Measurements from ENCODE around the gene LCN2.
A peak's percentile ranks its signal among the peaks of the same experiment; 100 is the strongest.

The LCN2 gene

GRCh38 chr9:128151309-128152132 lies 2.3 kb downstream of the LCN2 start:
- no peak for DNase-seq

- DNase-seq = no peak
Observed at GRCh38 chr9:128152133-128153059, 3.1 kb downstream of the LCN2 start.

DNA sequence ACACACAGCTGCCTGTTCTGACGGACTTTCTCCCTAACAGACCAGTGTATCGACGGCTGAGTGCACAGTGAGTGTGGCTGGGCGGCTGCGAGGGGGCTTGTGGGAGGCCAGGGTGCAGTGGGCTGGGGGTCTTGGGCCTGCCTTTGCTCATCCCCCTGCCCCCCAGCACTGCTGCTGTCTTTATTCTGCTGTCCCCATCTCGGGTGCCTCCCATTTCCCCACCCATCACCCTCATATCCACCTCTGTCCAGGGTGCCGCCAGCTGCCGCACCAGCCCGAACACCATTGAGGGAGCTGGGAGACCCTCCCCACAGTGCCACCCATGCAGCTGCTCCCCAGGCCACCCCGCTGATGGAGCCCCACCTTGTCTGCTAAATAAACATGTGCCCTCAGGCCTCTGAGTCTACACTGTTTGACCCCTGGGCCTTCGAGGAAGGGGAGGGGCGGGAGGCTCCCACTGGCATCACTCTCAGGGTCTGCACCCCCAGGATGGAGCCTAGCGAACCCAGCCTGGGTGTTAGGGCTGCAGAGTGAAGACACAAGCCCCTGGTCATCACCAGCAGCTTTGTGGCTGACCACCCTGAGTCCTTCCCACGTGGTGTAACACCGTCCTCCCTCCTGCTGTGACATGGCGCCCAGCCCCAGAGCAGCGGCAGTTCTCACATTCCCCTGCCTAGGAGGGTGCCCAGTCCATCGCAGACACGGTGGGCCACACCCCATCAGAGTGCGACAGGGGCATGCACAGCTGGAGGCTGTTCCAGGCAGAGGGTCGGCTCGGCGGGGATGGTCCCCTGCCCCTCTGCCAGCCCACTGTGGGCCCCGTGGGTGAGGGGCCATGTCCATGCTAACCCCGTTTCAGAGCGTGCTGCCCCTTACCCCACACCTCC lies 4.0 kb downstream of the LCN2 start:
- no peak for DNase-seq

DNA sequence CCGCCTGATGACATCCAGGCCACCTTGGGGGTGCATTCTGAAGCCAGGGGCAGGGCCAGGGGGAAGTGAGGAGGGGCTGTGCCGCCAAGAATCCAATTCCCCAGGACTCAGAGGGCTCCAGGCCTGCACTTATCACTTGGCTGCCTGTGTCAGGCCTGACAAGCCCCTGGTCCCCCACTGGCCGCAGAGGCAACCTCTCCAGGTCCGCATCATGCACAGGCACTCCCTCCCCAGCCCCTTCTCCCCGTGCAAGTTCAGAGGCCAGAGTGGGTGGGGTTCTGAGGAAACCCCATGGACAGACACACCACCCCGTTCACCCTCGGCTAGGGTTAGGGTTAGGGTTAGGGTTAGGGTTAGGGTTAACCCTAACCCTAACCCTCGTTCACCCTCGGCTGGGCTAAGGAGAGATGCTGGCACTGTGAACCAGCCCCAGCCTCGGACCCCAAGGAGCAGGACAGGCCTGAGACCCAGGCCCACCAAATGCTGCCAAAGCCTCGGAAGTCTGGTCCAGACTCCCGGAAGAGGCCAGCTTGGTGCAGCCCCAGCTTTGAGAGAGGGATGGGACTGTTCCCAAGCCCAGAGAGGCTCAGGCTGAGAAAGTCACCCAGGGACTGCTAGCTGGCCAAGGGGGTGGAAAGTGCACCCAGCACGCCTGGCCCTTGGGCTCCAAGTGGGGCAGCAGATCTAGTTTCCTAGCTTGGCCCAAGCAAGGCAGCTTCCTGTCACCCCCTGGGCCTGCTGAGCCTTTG lies 4.9 kb downstream of the LCN2 start:
- no peak for DNase-seq

DNA sequence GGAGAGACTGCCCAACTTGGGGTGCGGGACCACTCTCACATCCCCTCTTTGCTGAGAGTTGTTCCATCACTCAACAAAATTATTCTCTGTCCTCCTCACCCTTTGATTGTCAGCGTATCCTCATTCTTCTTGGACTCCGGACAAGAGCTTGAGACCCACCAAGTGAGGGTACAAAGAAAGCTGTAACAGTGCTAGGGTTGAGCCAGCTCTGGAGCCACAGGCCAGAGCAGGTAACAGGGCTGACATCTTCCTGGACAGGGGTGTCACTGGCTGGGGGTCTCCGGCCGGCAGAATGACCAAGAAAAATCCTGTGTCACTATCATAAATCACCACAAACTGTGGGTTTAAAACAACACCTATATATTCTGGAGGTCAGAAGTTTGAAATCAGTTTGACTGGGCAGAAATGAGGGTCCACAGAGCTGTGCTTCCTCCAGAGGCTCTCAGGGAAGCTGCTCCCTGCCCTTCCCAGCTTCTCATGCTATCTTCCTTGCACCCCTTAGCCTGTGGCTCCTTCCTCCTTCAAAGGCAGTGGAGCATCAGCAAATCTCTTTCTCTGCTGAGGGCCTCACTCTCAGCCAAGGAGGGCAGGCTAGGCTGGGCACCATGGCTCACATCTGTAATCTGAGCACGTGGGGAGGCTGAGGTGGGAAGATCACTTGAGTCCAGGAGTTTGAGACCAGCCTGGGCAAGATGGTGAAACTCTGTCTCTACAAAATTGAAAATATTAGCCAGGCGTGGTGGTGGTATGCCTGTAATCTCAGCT lies 6.7 kb downstream of the LCN2 start:
- no peak for DNase-seq

DNA sequence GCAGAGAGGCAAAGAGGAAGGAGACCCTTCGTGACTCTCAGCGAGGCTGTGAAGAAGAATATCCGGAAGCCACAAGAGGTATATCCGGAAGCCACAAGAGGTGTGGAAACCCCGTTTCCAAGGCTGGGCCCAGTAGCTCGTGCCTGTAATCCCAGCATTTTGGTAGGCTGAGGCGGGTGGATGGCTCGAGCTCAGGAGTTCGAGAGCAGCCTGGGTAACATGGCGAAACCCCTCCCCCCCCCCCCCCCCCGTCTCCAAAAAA lies 10.2 kb downstream of the LCN2 start:
- peak in 3 of 5 experiments; percentile 49 to 86 (median 64) for DNase-seq

- peak; percentile 81 to 94 (median 90) for DNase-seq
Observed at GRCh38 chr9:128159784-128160602, 10.7 kb downstream of the LCN2 start, which contains the start of gene BBLN. Gene BBLN, plus strand, starts transcription at chr9:128160265. Its CDS starts 143 bp downstream, at chr9:128160408.

- DNase-seq = peak in 3 of 5 experiments; percentile 17 to 69 (median 39)
Observed at GRCh38 chr9:128160603-128160987, 11.3 kb downstream of the LCN2 start.

DNA sequence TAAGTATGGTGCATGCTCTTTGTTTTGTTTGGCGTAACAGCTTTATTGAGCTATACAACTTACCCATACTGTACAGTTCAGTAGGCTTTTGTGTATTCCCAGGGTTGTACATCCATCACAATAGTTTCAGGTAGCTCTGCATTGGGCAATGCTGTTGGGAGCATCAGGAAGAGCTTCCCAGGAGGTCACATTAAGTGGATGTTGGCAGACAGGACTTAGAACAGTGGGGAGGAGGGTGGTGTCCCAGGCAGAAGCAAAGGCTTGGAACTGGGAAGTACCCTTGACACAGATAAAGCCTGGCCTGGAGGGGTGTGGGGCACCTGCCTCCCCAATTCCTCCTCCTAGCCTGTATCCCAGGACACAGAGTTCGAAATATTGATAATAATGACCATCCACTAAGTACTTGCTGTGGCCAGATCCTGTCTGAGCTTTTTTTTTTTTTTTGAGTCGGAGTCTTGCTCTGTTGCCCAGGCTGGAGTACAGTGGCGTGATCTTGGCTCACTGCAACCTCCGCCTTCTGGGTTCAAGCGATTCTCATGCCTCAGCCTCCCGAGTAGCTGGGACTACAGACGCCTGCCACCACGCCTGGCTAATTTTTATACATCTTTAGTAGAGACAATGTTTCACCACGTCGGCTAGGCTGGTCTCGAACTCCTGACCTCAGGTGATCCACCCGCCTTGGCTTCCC lies 12.1 kb downstream of the LCN2 start:
- DNase-seq = no peak

GRCh38 chr9:128162215-128163026 lies 13.2 kb downstream of the LCN2 start:
- no peak for DNase-seq

DNA sequence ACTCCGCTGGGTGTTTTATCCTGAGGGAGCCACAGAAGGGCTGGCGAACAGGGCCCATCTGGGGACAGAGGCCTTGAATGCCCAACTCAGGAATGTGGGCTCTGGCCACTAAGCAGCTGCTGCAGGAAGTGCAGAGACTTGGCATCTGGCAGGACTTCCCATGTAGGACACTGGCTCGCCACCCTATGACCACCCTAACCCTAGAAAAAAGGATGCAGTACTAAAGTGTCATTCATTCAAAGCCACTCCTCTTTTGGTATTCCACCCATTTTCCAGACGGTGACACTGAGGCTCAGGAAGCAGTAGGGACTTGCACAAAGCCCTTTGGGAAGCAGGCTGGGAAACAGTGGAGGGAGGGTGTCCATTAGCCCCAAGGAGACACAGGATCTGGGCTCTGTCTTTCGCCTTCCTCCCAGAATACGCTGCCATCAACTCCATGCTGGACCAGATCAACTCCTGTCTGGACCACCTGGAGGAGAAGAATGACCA lies 13.8 kb downstream of the LCN2 start:
- no peak for DNase-seq

DNA sequence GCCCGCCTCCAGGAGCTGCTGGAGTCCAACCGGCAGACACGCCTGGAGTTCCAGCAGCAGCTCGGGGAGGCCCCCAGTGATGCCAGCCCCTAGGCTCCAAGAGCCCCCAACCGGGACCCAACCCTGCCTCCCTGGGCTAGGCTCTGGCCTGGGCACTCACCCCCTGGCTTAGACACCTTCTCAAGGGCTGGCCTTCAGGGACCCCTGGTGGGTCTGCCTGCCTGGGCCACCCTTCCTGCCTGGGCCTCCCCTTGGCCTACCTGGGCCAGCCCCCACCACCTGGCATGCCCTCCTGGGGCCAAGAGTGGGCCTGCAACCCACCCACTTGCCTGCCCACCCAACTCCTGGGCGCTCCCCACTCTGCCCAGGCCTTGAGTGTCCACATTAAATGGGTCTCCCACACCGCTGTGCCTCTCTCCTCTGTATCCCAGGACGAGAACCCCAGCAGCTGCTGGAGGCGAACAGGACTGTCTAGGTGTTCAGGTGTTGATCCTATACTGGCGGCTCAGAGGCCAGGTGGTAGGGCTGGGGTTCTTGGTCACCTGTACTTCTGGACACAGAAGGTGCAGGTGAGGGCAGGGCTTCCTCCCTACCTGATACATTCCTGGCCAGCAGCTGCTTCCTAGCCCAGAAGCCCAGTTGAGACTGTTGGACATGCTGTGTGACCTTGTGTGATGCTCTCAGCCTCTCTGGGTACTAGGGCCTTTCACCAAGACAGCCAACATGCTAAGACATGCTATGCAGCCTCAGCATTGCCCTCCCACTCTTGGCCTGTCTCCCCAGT lies 14.5 kb downstream of the LCN2 start:
- DNase-seq = no peak

DNA sequence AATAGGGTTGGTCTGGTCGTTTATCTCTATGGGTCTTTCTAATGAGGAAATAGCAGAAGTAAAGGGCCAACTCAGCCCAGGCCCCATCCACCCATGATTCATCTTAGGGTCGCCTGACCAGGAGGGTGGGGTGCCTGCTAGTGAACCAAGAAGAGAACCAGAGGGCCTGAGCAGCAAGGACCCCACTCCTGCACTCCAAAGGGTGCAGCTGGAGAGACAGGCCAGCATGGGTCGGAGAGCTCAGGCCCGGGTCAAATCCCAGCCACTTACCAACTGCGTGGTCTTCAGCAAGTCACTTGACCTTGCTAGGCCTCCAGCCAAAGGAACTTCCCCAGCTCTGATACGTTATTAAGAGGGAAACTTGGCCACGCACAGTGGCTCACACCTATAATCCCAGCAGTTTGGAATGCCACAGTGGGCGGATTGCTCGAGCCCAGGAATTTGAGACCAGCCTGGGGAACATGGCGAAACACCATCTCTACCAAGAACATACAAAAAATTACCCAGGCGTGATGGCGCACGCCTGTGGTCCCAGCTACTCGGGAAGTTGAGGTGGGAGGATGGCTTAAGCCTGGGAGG lies 15.1 kb downstream of the LCN2 start:
- no peak for DNase-seq

GRCh38 chr9:128166169-128166568 lies 16.9 kb downstream of the LCN2 start:
- no peak for DNase-seq

DNA sequence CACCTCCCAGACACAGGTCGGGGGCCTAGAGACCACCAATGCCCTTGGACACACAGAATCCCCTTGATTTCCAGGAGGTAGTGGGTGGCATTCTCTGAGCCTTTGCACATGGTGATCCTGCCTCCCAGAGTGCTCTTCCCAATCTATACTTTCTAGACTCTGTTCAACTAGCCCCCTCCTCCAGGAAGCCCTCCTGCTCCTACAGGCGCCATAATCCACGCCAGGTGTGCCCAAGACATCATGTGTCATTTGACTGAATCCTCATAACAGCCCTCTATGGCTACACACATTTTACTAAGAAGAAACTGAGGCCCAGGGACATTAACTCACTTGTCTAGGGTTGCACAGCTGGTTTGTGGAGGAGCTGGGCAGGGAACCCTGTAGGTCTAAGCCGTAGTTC lies 18.0 kb downstream of the LCN2 start:
- DNase-seq = no peak

DNA sequence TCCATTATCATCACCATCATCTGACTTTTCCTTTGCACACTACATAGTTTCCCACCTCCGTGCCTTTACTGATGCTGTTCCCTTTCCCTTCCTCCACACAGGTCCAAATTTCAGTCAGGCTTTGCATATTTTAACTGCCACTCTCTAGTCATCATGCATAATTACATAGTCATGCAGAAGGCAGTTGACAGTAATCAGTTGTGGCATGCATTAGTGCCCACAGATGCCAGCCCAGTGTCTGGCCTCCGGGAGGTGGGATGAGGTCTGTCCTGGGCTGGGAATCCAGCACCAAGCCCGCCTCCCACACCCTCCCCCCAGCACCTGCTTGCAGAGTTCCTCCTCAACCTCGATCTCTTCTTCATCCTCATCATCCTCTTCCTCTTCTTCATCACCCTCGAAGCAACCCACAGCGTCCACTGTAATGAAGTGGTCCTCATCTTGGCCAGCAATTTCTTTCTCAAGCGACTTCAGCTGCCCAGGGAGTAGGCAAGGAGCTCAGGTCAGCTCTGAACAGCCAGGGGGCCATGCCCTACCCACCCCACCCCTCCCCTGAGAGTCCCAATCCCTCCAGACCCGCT lies 19.6 kb downstream of the LCN2 start:
- DNase-seq = no peak

DNA sequence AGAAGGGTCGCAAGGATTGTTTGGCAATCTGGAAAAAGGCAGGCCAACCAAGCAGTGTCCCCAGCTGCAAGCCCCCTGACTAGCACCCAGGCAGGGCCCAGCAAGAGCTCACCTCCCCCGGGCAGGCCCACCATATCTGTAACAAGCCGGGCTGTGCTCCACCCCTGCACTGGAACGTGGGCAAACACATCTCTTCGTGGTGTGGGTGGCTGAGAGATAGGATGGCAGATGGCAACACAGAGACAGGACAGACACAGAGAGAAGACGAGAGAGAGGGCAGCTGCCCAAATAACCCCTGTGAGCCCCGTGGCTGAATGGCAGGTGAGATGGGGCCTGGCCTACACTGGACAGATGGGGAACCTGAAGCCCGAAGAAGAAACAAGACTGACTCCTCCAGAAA lies 20.2 kb downstream of the LCN2 start:
- DNase-seq = no peak

Measured in T-helper 2 cell (primary cell).